ENCODE measurements around the gene SH3BGRL2. TPM values are rescaled to one million over a fixed set of nuclear protein-coding genes. Genes with fewer than 3 reads are reported as not detected.

The SH3BGRL2 gene
- total RNA-seq, 6 experiments from 2014 or later: 0.14 to 0.43 (median 0.23) TPM

- DNase-seq: no peak
- Mint-ChIP-seq H3K27me3 (ENCODE audit: insufficient read depth) (peaks cover 6% of the 10 kb centered on the region; the same call in 1 of the 2 replicates), H3K36me3 (ENCODE audit: low read depth) (no peaks in the 10 kb centered on the region), H3K4me1 (ENCODE audit: low read depth) (no peaks in the 10 kb centered on the region), H3K4me3 (no peak overlapping the region), H3K9me3 (no peaks in the 10 kb centered on the region), H3K27ac (no peak overlapping the region)
- peak; percentile 81 for TF ChIP-seq CTCF (IDR thresholded peaks at IDR 0.05)
Observed at GRCh38 chr6:79713701-79714322, 82.7 kb downstream of the SH3BGRL2 start.

DNA sequence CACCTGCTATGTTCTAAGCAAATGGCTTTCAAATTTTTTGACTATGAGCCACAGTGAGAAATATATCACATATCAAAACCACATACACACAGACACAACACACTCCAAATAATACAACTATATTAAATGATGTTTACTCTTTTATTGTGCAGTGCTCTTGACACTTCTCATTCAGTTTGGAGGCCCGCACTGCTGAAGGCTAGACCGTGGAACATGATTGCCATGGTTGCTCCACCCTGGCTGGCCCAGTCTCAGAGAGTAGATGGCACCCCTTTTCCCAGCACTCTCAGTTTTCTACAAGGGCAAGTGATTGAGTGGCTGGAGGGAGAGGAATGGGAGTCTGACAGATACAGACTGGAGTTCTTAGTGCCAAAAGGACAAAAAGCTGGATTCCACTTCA, 86.9 kb downstream of the SH3BGRL2 start:
- H3K4me1 Mint-ChIP-seq (ENCODE audit: low read depth): no peaks in the 10 kb centered on the region; the same call in 1 of the 2 replicates
- no peaks in the 10 kb centered on the region for H3K9me3 Mint-ChIP-seq
- H3K4me3 Mint-ChIP-seq: no peak overlapping the region
- H3K27ac Mint-ChIP-seq: no peak overlapping the region
- peaks cover 3% of the 10 kb centered on the region; the same call in 1 of the 2 replicates for H3K27me3 Mint-ChIP-seq (ENCODE audit: insufficient read depth)
- TF ChIP-seq CTCF (IDR thresholded peaks at IDR 0.05): no peak
- H3K36me3 Mint-ChIP-seq (ENCODE audit: low read depth): no peaks in the 10 kb centered on the region
- DNase-seq: no peak

GRCh38 chr6:79718509-79719247, 87.5 kb downstream of the SH3BGRL2 start:
- DNase-seq: no peak
- H3K4me3 Mint-ChIP-seq: no peak overlapping the region
- H3K4me1 Mint-ChIP-seq (ENCODE audit: low read depth): no peaks in the 10 kb centered on the region; the same call in 1 of the 2 replicates
- H3K36me3 Mint-ChIP-seq (ENCODE audit: low read depth): no peaks in the 10 kb centered on the region
- no peak for TF ChIP-seq CTCF (IDR thresholded peaks at IDR 0.05)
- no peak overlapping the region for H3K27ac Mint-ChIP-seq
- H3K27me3 Mint-ChIP-seq (ENCODE audit: insufficient read depth): peaks cover 3% of the 10 kb centered on the region; the same call in 1 of the 2 replicates
- H3K9me3 Mint-ChIP-seq: no peaks in the 10 kb centered on the region

- Mint-ChIP-seq H3K27me3 (ENCODE audit: insufficient read depth) (no peaks in the 10 kb centered on the region), H3K4me1 (ENCODE audit: low read depth) (no peaks in the 10 kb centered on the region; the same call in 1 of the 2 replicates), H3K27ac (no peak overlapping the region), H3K4me3 (no peak overlapping the region), H3K9me3 (no peaks in the 10 kb centered on the region), H3K36me3 (ENCODE audit: low read depth) (no peaks in the 10 kb centered on the region)
- DNase-seq: no peak
- no peak for TF ChIP-seq CTCF (IDR thresholded peaks at IDR 0.05)
Observed at GRCh38 chr6:79719248-79719960, 88.3 kb downstream of the SH3BGRL2 start.

DNA sequence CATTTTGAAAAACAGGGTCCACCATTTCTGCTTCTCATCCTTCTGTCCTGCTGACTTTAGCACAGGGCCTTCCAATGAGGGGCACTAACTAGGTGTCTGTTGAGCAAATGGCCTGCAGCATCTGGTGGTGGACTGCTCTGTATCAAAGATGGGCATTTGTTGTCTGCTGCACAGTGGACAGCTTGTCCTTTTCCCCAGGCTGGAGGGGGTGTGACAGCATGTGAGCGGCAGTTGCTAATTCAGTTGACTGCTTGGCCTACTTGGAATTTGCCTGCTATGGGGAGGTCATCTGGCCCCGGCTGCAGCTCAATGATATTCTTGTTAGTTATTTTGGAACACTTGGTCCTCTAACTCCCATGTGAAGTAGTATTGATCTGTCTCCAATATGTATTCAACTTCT, 93.7 kb downstream of the SH3BGRL2 start:
- no peaks in the 10 kb centered on the region for H3K27me3 Mint-ChIP-seq (ENCODE audit: insufficient read depth)
- no peak overlapping the region for H3K27ac Mint-ChIP-seq
- DNase-seq: no peak
- TF ChIP-seq CTCF (IDR thresholded peaks at IDR 0.05): no peak
- no peaks in the 10 kb centered on the region for H3K4me1 Mint-ChIP-seq (ENCODE audit: low read depth)
- H3K9me3 Mint-ChIP-seq: no peaks in the 10 kb centered on the region
- no peak overlapping the region for H3K4me3 Mint-ChIP-seq
- no peaks in the 10 kb centered on the region for H3K36me3 Mint-ChIP-seq (ENCODE audit: low read depth)
